NCI-H1105 (cell line): ENCODE data around the gene RCAN1.
A peak's percentile ranks its signal among the peaks of the same experiment; 100 is the strongest.
"Not testable (repeated sequence)": the region's sequence is repeated elsewhere in the genome, so short reads cannot be mapped to it uniquely, and the experiment has no call there.

Experiments used
- DNase-seq: peaks from one replicate; lab custom pipeline; 2025; lab: John Stamatoyannopoulos, UW

Gene RCAN1

DNA sequence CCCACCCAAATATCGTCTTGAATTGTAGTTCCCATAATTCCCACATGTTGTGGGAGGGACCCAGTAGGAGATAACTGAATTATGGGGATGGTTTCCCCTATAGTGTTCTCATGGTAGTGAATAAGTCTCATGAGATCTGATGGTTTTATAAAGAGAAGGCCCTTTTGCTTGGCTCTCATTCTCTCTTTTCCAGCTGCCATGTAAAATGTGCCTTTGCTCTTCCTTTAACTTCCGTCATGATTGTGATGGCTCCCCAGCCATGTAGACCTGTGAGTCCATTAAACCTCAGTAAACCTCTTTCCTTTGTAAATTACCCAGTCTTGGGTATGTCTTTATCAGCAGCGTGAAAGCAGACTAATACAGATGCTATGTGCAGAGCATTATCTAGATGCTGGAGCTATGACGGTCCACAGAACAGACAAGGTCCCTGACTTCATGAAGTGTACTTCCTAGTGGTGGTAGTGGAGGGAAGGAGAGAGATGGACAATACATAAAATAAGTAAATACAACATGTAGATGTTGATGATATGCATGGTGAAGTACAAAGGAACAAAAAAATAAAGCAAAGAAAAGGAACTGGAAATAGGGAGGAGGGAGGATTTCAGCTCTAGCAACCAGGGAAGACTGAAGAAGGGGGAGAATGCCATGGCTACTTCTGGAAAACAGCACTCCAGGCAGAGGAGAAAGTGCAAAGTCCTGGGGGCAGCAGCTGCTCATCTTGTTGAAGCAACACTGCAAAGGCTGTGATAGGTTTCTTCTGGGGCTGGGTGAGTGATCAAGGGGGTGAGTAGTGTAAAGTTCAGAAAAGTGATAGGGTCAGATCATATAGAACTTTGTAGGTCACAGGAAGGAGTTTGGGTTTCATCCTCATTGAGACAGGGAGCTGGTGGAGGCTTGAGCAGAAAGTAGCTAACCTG is 6.8 kb upstream of the RCAN1 start:
- DNase-seq = no peak

DNA sequence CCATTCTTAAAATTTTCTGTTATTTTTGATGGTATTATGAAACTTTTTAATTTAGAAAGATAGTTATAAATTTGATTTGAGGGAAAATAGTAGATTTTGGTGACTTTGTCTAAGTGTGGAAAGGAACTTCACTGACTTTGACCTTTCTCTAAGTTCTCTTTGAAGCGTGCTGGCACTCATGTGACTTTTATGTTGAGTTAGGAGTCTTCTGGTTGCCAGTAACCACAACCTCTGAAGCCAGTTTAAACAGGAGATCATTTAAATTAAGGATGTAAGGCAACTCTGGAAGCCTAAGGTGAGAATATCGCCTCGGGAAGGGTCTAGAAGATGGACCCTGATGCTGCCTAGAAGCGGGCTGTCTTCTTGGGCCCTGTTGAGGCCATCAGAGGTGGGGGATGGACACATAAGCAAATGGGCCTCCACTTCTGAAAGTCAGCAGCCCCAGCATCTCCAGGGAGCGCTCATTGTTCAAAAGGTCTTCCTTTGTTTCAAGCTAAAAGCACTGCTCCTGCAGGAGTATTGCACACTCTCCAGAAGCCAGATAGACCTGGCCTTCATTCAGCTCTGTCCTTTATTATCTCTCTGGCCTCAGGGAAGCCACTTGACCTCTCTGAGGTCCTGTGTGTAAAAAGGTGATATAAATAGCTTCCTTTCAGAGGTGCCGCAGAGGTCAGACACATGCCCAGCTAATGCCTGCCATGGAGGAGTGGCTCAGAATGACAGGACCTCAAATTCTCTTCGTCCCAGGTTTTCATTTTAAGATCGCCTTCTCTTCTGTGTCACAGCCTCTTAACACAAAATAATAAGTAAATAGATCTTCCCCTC is 5.1 kb upstream of the RCAN1 start:
- DNase-seq = no peak

DNA sequence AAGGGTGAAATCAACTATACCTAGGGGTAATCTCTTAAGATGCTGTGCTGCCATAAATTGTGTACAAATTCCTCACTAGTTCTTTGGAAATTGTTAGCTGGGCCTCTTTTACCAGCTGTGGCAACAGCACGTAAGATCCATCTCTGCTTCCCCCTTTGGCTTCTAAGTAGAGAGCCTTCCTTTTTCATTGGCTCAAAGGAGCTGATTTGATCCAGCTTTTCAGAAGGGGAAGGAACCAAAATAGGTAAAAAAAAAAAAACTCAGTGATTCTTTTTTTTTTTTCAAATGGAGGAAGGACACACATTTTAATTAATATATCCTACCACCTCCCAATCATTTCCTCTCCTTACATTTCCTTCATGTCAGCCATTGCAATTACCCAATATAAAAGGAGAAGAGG is 4.0 kb upstream of the RCAN1 start:
- no peak for DNase-seq

DNA sequence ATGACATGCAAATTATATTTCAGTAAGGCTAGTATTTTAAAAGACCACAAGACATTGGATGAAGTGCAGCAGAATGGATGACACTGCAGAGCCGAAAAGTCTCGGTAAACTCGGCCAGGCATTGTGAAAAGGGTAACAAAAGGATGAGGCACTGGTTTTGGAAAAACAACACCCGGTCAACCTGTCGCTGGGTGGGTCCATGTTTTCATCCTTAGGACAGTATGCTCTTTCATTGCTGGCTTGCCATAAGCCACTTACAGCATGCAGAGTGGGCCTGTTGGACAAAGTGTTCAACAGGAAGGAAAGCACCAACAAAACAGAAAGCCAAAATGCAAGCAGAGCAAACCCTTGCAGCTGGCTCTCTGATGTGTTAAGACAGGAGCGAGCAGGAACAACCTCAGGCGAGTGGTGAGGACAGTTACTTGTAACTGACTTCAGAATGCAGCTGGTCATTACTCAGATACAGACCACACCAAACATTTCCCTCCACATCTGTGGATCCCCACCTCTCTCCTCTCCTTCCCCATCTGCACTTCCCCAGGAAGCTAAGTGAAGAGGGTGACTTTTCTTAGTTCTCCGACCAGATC is 2.9 kb upstream of the RCAN1 start:
- DNase-seq = no peak

DNA sequence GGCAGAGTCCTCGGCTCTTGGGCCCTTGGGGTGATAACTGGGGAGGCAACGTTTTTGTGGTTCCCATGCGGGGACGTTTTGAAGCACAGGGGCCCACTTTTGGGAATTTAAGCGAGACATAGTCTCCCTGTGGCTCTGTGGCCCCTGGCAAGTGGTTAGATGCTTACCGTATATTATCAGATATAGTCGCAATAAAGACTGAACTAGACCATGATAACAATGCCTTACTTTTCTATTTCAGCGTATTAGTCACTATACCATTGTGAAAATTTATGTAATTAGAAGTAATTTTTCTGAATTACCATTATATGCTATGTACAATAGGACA is 538 bp upstream of the RCAN1 start:
- DNase-seq = no peak

DNA sequence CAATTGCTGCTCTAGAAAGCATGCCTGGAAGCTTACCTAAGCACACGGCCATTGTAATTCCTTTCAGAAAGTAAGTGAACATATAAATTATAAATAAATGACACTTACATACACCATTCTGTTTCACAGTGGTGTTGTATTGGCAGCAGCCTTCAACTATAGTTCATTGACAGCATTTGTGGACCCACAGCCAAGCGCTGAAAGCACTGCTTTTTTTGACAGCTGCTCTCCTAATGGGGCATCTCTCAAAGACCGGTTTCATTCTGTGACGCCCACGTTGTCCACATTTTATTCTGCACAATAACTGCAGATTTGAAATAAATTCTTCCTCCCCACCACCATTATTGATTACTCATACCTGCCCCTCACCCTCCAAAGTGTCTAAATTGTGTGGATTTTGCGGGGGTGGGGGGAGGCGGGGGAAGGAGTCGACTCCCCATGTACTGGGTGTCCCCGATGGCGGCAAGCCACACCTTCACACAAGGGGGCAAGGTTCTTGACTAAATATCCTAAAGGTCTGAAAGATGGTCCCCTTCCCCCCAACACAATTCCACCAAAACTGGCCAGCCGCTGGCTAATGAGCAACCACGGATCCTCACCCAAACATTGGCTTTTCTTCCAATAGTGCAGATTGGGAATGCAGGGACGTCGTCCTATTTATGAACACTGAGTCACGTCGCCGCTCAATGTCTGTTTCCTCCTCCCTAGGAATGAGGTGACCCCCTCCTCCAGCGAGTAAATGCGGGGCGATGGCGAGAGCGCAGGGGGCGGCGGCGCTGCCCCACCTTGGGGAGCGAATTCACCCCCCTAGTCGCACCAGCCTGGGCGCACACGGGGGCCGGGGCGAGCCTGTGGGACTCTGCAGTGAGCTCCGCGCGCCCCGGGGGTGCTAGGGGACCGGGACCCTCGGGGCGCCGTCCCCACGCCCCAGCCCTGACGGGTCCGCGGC is 960 bp downstream of the RCAN1 start:
- DNase-seq = no peak

DNA sequence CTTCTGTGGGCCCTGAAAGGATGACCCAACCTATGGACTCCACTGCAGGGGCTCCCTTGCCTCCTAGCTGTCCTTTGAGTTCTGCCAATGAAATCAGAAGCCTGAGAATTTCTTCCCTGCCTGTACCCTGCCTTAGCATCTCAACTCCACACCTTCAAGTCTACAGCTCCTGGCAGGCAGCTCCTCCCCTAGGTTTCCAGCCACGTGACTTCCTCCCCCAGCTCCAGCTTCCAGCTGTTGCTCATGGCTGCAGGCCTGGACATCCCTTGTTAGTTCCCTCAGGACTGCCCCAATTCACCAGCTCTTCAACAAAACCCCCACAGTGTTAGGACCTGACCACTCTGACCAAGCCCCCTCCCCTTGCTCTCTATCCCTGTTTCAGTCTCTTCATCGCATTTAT is 2.4 kb downstream of the RCAN1 start:
- DNase-seq = no peak

DNA sequence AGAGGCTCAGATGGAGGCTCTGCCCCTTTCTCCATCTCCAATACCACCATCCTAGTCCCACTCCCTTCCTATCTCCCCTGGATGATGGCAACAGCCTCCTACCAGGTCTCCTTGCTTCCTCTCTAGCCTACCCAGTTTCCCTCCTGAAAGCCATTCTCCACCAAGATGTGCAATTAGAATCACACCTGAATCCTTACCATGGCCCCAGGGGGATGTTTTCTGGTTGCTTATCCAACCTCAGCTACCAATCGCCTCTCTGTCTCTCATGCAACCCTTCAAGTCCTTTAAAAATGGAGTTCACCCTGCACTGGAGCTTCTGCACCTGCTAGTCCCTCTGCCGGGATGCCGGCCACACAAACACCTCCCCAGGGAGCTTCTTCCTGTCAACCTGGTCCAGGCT is 2.9 kb downstream of the RCAN1 start:
- no peak for DNase-seq

DNA sequence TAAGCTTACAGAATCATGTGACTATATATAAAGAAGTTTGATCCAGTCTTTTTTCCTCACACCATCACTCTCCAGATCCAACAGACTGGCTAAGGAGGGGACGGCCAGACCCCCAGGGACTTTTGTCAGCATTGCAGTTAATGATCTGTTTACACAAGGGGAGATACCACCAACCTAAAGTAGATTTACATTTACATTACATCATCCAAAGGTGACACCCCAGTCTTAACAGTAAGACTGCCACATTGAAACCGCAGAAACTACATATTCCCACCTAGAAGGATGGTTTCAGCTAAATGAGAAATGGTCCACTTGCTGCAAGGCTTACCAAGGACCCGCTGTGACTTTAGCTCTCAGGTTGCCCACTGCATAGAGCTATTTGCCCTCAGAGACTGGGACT is 3.4 kb downstream of the RCAN1 start:
- no peak for DNase-seq

DNA sequence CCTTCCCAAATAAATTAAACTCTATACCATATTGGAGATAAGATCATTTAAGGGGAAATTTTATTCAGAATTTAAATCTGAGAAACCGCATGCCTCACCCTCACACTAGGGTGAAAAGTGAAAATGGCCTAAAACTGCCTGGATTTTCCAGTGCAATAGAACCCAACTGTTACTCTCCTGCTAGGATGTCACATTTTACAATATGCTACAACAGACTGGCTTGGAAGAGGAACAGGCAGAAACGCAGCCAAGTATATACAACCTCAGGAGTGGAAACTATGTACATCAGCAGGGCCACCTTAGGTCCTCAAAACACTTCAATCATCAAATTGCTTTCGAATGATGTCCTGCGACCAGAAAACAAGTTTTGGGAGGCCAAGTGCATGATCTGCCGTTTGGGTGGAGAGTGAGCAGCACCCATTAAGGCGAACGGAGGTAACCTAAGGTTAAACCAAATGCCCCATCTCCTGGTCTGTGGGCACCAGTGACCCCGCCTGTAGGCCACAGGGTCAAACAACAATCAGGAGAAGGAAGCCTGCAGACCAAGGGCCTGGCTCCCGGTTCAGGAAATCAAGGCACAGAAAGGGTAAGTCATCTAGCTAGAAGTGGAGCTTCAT is 4.9 kb downstream of the RCAN1 start:
- no peak for DNase-seq

DNA sequence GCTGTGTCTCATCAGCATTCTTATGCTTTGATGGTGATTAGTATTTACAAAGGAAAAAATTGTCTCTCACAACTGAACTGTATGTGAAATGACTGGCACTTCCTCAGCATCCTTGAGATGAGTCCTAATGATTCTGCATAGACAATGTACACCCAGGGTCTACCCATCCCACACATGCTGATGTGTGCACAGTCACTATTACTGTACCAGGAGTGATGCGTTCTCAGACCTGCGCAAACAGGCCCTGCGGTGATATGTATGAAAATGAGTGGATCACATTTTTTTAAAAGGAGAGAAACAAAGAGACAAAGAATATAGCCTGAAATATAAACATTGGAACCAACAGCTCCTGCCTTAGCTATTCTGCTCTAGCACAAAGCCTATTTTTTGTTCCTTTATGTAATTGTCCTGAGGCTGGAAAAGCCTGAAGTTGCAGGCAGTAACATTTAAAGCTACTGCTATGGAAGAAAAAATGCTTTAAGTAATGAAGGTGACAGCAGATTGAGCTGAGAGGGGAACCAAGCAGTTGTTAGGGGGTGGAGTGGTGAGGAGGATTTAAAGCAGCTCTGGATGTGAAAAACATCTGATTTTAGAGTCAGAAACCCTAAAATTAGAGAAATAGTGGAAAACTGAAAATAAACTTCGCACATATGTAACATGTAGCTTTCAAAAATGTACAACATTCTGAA is 5.5 kb downstream of the RCAN1 start:
- no peak for DNase-seq

DNA sequence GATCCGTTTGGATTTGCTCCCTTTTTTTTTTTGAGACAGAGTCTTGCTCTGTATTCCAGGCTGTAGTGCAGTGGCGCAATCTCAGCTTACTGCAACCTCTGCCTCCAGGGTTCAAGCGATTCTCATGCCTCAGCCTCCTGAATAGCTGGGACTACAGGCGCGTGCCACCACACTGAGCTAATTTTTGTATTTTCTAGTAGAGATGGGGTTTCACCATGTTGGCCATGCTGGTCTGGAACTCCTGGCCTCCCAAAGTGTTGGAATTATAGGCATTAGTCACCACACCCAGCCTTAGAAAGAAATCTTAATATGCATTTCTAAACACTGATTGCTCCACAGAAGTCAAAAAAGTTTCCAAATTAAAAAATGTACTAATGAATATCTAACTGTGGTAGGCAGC is 7.5 kb downstream of the RCAN1 start:
- DNase-seq = not testable (repeated sequence)

DNA sequence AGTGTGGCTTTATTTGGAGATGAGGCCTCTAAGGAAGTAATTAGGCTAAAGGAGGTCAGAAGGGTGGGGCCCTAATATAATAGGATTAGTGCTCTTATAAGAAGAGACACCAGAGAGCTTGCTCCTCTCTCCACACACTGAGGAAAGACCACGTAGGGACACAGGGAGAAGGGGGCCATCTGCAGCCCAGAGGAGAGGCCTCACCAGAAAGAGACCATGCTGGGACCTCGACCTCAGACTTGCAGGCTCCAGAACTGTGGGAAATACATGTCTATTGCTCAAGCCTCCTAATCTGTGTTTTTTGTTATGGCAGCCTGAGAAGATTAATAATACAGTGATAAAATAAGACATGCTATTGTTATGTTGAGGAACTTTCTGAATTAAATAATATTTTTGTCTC is 8.3 kb downstream of the RCAN1 start:
- no peak for DNase-seq

DNA sequence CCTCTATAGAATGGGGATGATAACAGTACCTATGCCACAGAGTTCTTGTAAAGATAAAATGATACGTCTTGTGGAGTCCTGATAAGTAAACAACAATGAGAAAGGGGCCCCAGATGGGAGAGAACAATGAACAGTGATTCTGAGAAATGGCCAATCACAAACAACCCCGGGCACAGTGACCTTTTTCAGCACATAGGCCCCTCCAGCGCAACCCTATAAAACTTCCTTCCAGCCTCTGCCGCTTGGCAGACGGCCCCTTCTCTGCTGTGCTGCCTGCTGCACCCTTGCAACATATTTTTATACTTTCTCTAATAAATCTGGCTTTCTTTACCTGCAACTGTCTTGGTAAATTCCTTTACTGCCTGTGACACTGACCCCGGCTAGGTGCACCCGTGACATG is 8.9 kb downstream of the RCAN1 start:
- no peak for DNase-seq

DNA sequence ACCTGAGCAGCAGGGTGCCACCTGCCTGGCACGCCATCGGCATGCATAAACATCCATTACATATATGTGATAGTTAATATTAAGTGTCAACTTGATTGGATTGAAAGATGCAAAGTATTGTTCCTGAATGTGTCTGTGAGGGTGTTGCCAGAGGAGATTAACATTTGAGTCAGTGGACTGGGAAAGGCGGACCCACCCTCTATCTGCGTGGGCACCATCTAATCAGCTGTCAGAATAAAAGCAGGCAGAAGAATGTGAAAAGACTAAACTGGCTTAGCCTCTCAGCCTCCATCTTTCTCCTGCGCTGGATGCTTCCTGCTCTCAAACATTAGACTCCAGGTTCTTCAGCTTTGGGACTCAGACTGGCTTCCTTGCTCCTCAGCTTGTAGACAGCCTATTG is 10.0 kb downstream of the RCAN1 start:
- DNase-seq = not testable (repeated sequence)

DNA sequence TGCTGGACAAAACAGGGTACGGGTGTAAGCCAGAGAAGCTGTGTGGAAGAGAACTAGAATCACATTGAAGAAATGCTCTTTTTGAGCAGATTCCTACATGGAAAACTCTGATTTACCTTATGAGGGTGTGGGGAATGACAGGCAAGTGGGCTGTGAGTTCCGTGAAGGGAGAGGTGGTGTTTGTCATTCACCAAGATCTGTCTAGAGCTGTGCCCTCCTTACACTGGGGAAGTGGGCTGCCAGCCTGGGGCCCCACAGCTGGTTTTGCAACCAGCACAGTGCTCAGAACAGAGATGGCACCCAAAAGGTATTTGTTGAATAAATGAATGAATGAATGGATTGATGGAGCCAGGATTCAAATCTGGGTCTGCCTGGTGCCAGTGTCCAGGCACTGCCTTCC is 10.4 kb downstream of the RCAN1 start:
- no peak for DNase-seq

DNA sequence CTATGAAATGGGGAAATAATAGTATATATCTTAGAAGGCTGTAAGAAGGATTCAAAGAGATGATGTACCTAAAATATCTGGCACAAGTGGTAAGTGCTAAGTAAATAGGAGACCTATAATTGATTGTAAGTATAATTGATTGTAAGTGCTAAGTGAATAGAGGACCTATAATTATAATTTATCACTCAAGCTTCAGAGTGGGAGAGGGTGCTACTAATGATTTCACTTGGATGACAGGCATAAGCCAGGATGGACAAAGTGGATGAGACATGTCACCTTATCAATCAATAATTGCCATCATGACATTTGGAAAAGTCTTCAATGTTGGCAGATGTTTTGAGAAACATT is 11.2 kb downstream of the RCAN1 start:
- DNase-seq = peak; percentile 26

DNA sequence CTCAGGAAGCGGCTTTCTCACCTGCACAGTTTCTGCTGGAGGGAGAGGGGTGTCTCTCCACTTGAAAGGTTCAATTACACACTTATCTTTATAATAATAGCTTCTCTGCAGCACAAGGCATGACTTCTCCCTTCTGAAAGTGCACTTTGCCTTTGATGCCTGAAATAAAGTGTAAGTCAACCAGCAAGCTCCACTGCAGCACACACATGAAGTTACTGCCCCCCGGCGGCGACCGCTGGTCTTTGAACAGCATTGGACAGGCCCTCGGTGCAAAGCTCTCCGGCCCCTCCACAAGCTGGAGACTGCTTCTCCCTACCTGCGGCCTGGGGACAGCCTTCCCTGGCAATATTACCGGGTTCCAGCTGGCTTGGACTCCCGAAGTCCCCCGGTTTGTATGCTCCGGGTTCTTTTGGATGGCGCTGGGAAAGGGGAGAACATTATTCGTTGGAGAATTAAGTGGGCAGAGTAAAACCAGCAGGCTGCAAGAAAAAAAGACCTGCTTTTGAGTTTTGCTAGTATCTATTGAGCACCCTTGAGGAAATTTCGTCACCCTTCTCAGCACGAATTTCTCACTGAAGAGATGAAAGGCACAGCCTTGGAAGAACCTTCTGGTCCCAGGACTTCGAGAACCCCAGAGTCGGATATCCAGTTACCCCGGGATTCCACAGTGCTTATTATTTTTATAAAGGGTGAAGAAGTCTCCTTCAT is 11.8 kb downstream of the RCAN1 start:
- peak; percentile 93 for DNase-seq

DNA sequence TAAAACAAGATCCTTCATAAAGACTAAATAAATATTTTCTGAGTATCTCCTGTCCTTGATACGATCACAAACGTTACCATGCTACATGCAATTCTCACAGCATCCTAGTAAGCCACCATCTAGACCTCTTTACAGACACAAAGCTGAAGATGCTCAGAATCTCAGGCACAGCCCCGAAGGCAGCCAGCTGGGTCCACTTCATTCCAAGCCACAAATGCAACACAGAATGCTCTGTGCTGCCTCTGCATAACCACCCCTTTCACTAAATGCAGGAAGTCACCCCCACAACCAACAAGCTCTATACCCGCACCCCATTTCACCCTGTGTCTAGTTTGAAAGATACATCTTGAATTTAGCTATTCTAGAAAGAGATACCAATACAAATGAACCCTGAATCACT is 12.9 kb downstream of the RCAN1 start:
- DNase-seq = no peak

DNA sequence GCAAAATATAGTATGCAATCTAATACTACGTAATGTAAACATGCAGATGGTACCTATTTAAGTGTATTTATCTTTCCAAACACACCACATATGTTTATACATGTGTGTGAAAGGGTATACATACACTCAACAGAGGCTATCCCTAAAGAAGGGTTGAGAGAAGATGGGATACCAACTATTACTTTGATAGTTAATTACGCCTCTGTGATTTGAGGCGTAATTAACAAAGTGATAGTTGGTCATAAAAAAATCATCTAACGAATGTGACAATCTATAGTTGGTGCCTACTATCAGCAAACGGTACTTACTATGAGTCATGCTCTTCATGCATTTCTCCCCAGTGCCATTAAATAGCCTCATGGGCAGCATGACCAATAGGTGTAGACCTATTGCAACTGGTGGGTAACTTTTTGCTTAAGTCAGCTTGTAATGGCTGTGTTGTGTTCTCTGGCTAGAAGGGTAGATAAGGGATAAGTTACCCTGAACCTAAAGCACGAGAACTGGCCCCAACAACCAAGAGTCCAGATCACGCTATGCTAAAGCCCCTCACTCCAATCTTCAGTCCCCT is 15.3 kb downstream of the RCAN1 start:
- DNase-seq = no peak
